Measurements from ENCODE around the gene GP1BB. TPM values are rescaled to one million over a fixed set of nuclear protein-coding genes. Genes with fewer than 3 reads are reported as not detected.

The GP1BB gene
- total and polyA plus RNA-seq, 9 donors: 7.9 to 25.2 (median 12.7) TPM

- H3K4me1 ChIP-seq (ENCODE audit: control insufficient read depth, insufficient read depth, low read length): peaks cover 34% of the 10 kb centered on the region
- H3K27me3 ChIP-seq (ENCODE audit: control insufficient read depth, insufficient read depth, low read length): peaks cover 84% of the 10 kb centered on the region
- H3K4me3 ChIP-seq (ENCODE audit: low read length): no peak overlapping the region
- 14% methylated on average over 30 of the region's 35 CpGs for WGBS (ENCODE audit: insufficient coverage)
- H3K36me3 ChIP-seq (ENCODE audit: control insufficient read depth, insufficient read depth, low read length): peaks cover 12% of the 10 kb centered on the region
- peak; percentile 69 for DNase-seq
- no peaks in the 10 kb centered on the region for H3K9me3 ChIP-seq (replicated peaks; ENCODE audit: control insufficient read depth, low read depth, low read length)
- no peak overlapping the region for H3K27ac ChIP-seq (ENCODE audit: low read length)
Measured at GRCh38 chr22:19767427-19768341, 44.3 kb downstream of the GP1BB start.

GRCh38 chr22:19769393-19769715 lies 46.0 kb downstream of the GP1BB start:
- no peak for DNase-seq
- Histone ChIP-seq H3K4me1 (ENCODE audit: control insufficient read depth, insufficient read depth, low read length) (peaks cover 29% of the 10 kb centered on the region), H3K4me3 (ENCODE audit: low read length) (no peak overlapping the region), H3K9me3 (replicated peaks; ENCODE audit: control insufficient read depth, low read depth, low read length) (no peaks in the 10 kb centered on the region), H3K27me3 (ENCODE audit: control insufficient read depth, insufficient read depth, low read length) (peaks cover 79% of the 10 kb centered on the region), H3K27ac (ENCODE audit: low read length) (no peak overlapping the region), H3K36me3 (ENCODE audit: control insufficient read depth, insufficient read depth, low read length) (peaks cover 11% of the 10 kb centered on the region)
- WGBS (ENCODE audit: insufficient coverage): 93% methylated on average over 12 of the region's 12 CpGs

GRCh38 chr22:19770349-19771220 lies 47.2 kb downstream of the GP1BB start:
- WGBS (ENCODE audit: insufficient coverage): 84% methylated on average over 20 of the region's 25 CpGs
- DNase-seq: no peak
- Histone ChIP-seq H3K27ac (ENCODE audit: low read length) (no peak overlapping the region), H3K4me1 (ENCODE audit: control insufficient read depth, insufficient read depth, low read length) (peaks cover 20% of the 10 kb centered on the region), H3K4me3 (ENCODE audit: low read length) (no peak overlapping the region), H3K36me3 (ENCODE audit: control insufficient read depth, insufficient read depth, low read length) (peaks cover 5% of the 10 kb centered on the region), H3K27me3 (ENCODE audit: control insufficient read depth, insufficient read depth, low read length) (peaks cover 77% of the 10 kb centered on the region), H3K9me3 (replicated peaks; ENCODE audit: control insufficient read depth, low read depth, low read length) (no peaks in the 10 kb centered on the region)

GRCh38 chr22:19772422-19772672 lies 49.0 kb downstream of the GP1BB start:
- Histone ChIP-seq H3K36me3 (ENCODE audit: control insufficient read depth, insufficient read depth, low read length) (peaks cover 5% of the 10 kb centered on the region), H3K4me3 (ENCODE audit: low read length) (no peak overlapping the region), H3K27ac (ENCODE audit: low read length) (no peak overlapping the region), H3K27me3 (ENCODE audit: control insufficient read depth, insufficient read depth, low read length) (peaks cover 77% of the 10 kb centered on the region), H3K4me1 (ENCODE audit: control insufficient read depth, insufficient read depth, low read length) (peaks cover 13% of the 10 kb centered on the region), H3K9me3 (replicated peaks; ENCODE audit: control insufficient read depth, low read depth, low read length) (no peaks in the 10 kb centered on the region)
- no peak for DNase-seq
- WGBS (ENCODE audit: insufficient coverage): 88% methylated on average over 3 of the region's 4 CpGs

GRCh38 chr22:19772673-19773469 lies 49.5 kb downstream of the GP1BB start:
- H3K27ac ChIP-seq (ENCODE audit: low read length): no peak overlapping the region
- DNase-seq: no peak
- H3K27me3 ChIP-seq (ENCODE audit: control insufficient read depth, insufficient read depth, low read length): peaks cover 73% of the 10 kb centered on the region
- H3K36me3 ChIP-seq (ENCODE audit: control insufficient read depth, insufficient read depth, low read length): peaks cover 5% of the 10 kb centered on the region
- peaks cover 8% of the 10 kb centered on the region for H3K4me1 ChIP-seq (ENCODE audit: control insufficient read depth, insufficient read depth, low read length)
- H3K4me3 ChIP-seq (ENCODE audit: low read length): no peak overlapping the region
- 62% methylated on average over 16 of the region's 25 CpGs for WGBS (ENCODE audit: insufficient coverage)
- H3K9me3 ChIP-seq (replicated peaks; ENCODE audit: control insufficient read depth, low read depth, low read length): no peaks in the 10 kb centered on the region

GRCh38 chr22:19773470-19774040 lies 50.2 kb downstream of the GP1BB start:
- no peaks in the 10 kb centered on the region for H3K9me3 ChIP-seq (replicated peaks; ENCODE audit: control insufficient read depth, low read depth, low read length)
- WGBS (ENCODE audit: insufficient coverage): 76% methylated on average over 3 of the region's 9 CpGs
- DNase-seq: no peak
- H3K4me1 ChIP-seq (ENCODE audit: control insufficient read depth, insufficient read depth, low read length): peaks cover 4% of the 10 kb centered on the region
- no peak overlapping the region for H3K4me3 ChIP-seq (ENCODE audit: low read length)
- H3K27ac ChIP-seq (ENCODE audit: low read length): no peak overlapping the region
- peaks cover 68% of the 10 kb centered on the region for H3K27me3 ChIP-seq (ENCODE audit: control insufficient read depth, insufficient read depth, low read length)
- H3K36me3 ChIP-seq (ENCODE audit: control insufficient read depth, insufficient read depth, low read length): peaks cover 5% of the 10 kb centered on the region

Other genes starting within 250 kb of the GP1BB start
- gene UFD1, start 244.3 kb upstream of the GP1BB start, total RNA-seq: 27.8 TPM
- gene UFD1, start 244.3 kb upstream of the GP1BB start, polyA plus RNA-seq (ENCODE audit: insufficient read depth in 1 of 8, insufficient read length in 8 of 8, low replicate concordance in 1 of 8): 10 to 100 TPM; 38.1 to 58.8 (median 47.0) TPM
- gene CDC45, start 243.6 kb upstream of the GP1BB start, total RNA-seq: 6.1 TPM
- 10 to 100 TPM in 3 of 8 donors, 1 to 10 TPM in 5; 8.3 to 12.7 (median 9.5) TPM for gene CDC45, start 243.6 kb upstream of the GP1BB start, polyA plus RNA-seq (ENCODE audit: insufficient read depth in 1 of 8, insufficient read length in 8 of 8, low replicate concordance in 1 of 8)
- gene CLDN5, start 199.1 kb upstream of the GP1BB start, total RNA-seq: 50.8 TPM
- 10 to 100 TPM; 34.8 to 78.1 (median 52.1) TPM for gene CLDN5, start 199.1 kb upstream of the GP1BB start, polyA plus RNA-seq (ENCODE audit: insufficient read depth in 1 of 8, insufficient read length in 8 of 8, low replicate concordance in 1 of 8)
- gene SEPTIN5, start 9.0 kb upstream of the GP1BB start, total RNA-seq: 67.6 TPM
- 100 to 1,000 TPM in 6 of 8 donors, 10 to 100 TPM in 2; 91.3 to 122 (median 106) TPM for gene SEPTIN5, start 9.0 kb upstream of the GP1BB start, polyA plus RNA-seq (ENCODE audit: insufficient read depth in 1 of 8, insufficient read length in 8 of 8, low replicate concordance in 1 of 8)
- 7.2 TPM for gene TBX1, start 37.2 kb downstream of the GP1BB start, total RNA-seq
- gene TBX1, start 37.2 kb downstream of the GP1BB start, polyA plus RNA-seq (ENCODE audit: insufficient read depth in 1 of 8, insufficient read length in 8 of 8, low replicate concordance in 1 of 8): 10 to 100 TPM in 6 of 8 donors, 1 to 10 TPM in 2; 8.7 to 50.3 (median 18.0) TPM
- gene GNB1L, start 131.3 kb downstream of the GP1BB start, total RNA-seq: 4.6 TPM
- 1 to 10 TPM; 3.0 to 6.9 (median 4.5) TPM for gene GNB1L, start 131.3 kb downstream of the GP1BB start, polyA plus RNA-seq (ENCODE audit: insufficient read depth in 1 of 8, insufficient read length in 8 of 8, low replicate concordance in 1 of 8)
- 12.7 TPM for gene RTL10, start 131.3 kb downstream of the GP1BB start, total RNA-seq
- 10 to 100 TPM; 10.8 to 15.8 (median 12.6) TPM for gene RTL10, start 131.3 kb downstream of the GP1BB start, polyA plus RNA-seq (ENCODE audit: insufficient read depth in 1 of 8, insufficient read length in 8 of 8, low replicate concordance in 1 of 8)
- gene COMT, start 218.2 kb downstream of the GP1BB start, total RNA-seq: 61.9 TPM
- 100 to 1,000 TPM in 1 of 8 donors, 10 to 100 TPM in 7; 77.1 to 104 (median 81.6) TPM for gene COMT, start 218.2 kb downstream of the GP1BB start, polyA plus RNA-seq (ENCODE audit: insufficient read depth in 1 of 8, insufficient read length in 8 of 8, low replicate concordance in 1 of 8)
- 17.0 TPM for gene TXNRD2, start 218.3 kb downstream of the GP1BB start, total RNA-seq
- 10 to 100 TPM; 14.1 to 21.5 (median 17.9) TPM for gene TXNRD2, start 218.3 kb downstream of the GP1BB start, polyA plus RNA-seq (ENCODE audit: insufficient read depth in 1 of 8, insufficient read length in 8 of 8, low replicate concordance in 1 of 8)

Data from muscle of leg (tissue), 11 donors.